HG03280 (cell line): Measurements from ENCODE around the gene DCTN1.

Experiments
- ATAC-seq: cut with Tn5 transposase; IDR thresholded peaks from one replicate; pipeline ENCODE4 v1.9.1; 2021; ENCODE audit warnings: mild to moderate bottlenecking, moderate library complexity; ENCODE audit not compliant: unreplicated experiment

DCTN1 gene

DNA sequence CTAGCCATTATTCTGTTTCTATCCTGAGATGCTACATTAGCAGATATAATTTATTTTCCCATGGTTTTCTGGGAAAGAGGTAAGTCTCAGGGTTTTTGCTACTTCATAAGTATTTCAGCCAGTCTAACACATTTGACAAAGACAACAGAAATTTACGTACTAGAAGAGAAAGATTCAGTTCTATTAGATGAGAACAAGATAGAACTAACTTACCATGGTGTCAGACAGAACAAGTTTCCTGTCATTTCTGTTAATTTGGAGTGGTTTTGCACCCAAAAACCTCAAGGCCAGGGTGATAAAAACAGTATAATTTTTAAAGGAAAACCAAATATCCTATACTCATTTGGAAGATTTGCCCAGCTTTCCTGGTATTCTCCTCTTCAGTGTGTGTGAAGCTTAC is 52.5 kb downstream of the DCTN1 start:
- ATAC-seq: no peak

- no peak for ATAC-seq
Observed at GRCh38 chr2:74327199-74327598, 52.9 kb downstream of the DCTN1 start.

- ATAC-seq: no peak
Observed at GRCh38 chr2:74325815-74326214, 54.3 kb downstream of the DCTN1 start.

DNA sequence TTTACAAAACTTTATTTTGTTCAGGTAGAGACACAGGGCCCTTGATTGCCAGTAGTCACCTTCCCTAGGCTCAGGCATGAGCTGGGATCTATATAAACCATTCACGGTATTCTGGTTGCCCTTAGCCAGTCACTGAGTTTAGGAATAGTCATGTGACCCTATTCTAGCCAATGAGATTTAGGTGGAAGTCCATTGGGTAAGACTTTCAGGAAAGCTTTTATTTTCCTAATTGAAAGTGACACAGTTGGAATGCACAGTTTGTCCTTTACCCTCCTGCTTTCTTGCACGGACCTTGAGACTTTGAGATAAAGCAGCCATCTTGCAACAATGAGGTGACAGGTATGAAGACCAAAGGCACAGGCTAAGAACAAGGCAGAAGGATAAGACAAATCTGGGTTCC is 58.4 kb downstream of the DCTN1 start:
- ATAC-seq: no peak

DNA sequence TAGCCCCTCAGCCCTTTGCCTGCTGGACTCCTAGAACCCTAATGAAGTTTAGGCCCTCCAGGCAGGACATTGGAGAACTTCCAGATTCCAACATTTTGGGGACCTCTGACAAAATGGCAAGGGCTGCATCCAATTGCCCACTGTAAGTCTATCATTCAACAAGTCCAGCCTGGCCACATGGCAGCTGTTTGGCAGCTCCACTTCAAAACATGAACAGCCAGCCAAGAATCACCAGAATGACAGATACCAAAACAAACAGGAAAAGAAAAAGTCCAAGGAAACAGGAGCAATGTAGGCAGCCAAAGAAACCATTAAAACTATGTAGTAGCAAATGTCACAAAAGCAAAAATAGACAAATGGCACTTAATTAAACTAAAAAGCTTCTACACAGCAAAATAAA is 62.4 kb downstream of the DCTN1 start:
- ATAC-seq: no peak

DNA sequence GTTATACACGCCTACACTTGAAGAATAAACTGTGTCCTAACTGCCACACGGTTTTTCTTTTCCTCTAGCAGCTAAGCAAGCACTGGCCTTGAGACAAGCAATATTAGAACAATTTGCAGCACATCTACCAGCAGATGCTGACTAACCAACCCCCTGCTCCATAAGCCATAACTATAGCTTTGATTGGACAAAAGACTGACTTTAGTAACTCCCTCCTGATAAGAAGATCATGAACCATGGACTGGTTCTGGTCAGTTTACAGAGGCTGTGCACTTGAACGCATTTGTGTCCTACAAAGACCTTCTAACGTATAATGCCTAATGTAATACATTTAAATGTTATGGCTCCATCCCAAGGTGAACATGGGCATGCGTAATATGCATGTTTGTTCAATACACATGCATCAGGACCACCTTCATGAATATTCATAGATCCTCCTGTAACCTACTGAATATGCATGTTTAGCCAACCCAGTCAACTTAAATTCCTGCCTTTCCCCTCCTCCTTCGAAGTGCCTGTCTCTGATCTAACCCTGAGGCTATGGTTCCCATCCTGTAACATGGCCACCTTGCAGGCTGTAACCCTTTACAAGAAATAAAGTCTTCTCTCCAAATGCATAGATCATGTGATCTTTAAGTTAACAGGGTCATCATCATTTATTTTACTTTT is 63.4 kb downstream of the DCTN1 start:
- ATAC-seq: no peak

DNA sequence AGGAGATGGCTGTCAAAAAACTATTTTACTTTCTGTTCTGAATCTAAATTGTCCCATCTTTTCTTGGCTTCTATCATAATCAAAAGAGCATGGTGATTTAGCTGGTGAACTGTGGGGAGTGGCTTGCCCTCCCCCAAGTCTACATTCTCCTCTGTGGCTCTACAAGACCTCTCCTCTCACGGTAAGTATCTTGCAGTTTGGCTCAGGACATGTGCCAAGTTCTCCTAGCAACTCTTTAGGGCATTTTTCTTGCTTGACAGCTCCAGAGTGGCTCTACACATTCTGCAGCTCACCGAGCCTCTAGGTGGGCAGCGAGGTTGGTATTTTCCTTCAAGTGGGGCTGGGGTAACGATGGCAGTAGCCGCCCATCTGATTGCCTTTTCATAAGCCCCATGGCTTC is 66.0 kb downstream of the DCTN1 start:
- ATAC-seq: no peak

DNA sequence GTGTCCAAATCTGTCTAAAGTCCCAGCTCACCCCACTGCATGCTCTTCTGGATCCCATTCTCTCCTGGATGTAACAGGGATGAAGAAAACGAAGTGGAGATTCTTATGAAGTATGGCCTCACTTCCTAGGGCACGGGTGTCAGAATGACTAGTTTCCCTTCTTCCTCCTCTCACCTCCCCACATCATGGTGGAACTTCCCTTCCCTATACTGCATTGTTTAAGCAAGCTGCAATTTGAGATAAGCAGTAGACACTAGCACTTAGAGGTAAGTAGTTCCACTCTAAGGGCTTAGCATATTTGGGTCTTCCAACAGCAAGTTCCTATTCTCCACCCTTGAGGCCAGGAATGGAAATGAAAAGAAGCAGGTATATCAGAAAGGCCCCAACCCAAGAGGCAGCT is 66.6 kb downstream of the DCTN1 start:
- ATAC-seq: no peak

DNA sequence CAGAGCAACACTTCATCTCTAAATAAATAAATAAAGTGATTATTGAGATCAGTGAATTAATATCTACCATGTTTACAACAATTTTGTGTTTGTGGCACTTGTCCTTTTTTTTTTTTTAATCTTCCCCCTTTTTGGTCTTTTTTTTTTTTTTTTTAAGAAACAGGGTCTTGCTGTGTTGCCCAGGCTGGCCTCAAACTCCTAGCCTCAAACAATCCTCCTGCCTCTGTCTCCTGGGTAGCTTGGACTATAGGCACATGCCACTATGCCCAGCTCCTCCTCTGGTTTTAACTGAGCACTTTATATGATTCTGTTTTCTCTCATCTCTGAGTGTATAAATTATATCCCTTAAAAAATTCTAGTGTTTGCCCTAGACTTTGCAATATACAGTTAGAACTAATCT is 67.2 kb downstream of the DCTN1 start:
- ATAC-seq: no peak
